ENCODE data around the gene ECHS1.
"Not testable (repeated sequence)": the region's sequence is repeated elsewhere in the genome, so short reads cannot be mapped to it uniquely, and the experiment has no call there.

The ECHS1 gene

DNA sequence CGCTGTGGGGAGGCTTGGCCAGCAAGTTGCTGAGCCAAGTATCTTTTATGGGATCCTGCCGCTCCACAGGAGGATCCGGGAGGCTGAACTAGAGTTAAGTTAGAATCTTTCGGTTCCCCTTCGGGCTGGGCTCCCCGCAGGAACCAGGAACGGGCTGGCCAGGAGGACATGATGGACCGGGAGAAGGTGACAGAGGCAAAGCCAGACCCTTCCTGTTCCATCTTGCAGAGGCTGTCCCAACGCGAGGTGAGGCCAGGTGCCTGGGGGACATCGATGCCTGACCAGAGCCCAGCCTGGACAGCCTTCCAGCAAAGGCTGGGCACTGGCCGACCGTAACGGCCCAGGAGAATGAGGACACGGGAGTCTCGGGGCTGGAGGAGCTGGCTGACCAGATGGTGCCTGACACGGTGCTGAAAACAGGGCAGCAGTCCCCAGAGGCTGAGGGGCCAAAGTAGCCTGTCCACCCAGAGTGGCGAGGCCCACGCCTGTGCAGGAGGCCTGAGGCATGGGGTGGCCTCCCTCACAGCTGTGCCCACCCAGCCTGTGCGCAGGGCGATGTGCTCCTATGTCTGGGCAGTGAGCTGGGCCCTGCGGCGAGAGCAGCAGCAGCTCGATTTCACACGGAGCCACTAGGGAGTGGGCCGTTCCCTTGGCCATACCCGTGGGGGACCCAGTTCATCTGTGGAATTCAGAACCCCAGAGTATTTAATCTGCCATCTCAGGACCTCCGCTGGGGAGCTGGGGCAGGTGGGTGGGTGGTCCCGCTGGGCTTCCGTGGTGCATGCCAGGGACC is 4.1 kb upstream of the ECHS1 start:
- no peak for FAIRE-seq

DNA sequence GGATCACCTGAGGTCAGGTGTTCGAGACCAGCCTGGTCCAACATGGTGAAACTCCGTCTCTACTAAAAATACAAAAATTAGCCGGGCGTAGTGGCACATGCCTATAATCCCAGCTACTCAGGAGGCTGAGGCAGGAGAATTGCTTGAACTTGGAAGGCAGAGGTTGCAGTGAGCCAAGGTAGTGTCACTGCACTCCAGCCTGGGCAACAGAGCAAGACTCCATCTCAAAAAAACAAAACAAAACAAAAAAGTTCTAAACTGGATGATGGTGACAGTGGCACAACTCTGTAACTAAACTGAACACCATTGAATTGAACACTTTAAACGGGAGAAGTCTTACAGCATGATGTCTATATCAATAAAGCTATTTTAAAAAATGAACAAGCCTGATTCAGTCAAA is 3.0 kb upstream of the ECHS1 start:
- not testable (repeated sequence) for FAIRE-seq

DNA sequence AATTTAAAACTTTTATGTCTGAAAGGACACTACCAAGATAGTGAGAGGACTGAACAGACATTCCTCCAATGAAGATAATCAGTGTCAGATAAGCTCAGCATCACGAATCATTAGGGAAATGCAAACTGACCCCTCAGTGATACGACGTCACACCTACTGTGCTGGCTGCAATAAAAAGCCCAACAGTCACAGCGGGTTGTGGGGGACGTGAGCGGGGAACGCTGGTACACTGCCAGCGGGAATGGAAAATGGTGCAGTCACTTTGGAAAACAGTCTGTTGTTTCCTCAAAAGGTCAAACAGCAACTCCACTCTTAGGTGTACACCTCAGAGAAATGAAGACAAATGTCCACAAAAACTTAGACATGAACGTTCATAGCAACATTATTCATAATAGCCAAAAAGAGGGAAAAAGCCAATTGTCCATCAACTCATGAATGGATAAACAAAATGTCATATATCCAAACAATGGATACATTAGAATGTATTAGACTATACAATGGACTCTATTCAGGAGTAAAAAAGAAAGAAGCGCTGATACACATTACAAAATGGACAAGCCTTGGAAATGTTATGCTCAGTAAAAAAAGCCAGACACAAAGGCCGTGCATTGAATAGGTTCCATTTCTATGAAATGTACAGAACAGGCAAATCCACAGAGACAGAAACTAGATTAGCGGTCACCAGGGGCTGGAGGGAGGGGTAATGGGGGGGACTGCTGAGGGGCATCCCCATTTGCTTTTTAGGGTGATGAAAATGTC is 2.4 kb upstream of the ECHS1 start:
- no peak for FAIRE-seq

DNA sequence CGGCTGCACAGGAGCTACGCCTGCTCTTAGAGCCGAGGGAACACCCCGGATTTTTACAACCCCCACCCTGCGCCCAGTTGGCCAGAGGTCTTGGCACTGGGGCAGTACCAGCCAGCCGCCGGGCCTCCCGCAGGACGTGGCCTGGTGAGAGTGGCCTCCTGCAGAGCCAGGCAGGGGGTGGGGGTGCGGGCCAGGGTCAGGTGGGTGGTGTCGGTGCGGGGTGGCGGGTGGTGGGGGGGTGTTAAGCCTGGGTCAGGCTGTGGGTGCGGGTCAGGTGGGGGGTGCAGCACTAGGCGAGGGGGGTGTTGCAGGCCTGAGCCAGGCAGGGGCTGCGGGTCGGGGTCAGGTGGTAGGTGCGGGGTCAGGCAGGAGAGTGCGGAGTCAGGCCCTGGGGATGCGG is 647 bp downstream of the ECHS1 start:
- FAIRE-seq = no peak

- FAIRE-seq = no peak
Measured at GRCh38 chr10:133370030-133370786, 2.9 kb downstream of the ECHS1 start.

GRCh38 chr10:133368153-133368552 is 5.0 kb downstream of the ECHS1 start:
- no peak for FAIRE-seq

- not testable (repeated sequence) for FAIRE-seq
Measured at GRCh38 chr10:133367461-133367860, 5.7 kb downstream of the ECHS1 start.

- FAIRE-seq = no peak
Measured at GRCh38 chr10:133366751-133367150, 6.4 kb downstream of the ECHS1 start.

GRCh38 chr10:133366130-133366478 is 7.0 kb downstream of the ECHS1 start:
- FAIRE-seq = no peak

GRCh38 chr10:133365461-133366129 is 7.6 kb downstream of the ECHS1 start:
- FAIRE-seq = no peak

DNA sequence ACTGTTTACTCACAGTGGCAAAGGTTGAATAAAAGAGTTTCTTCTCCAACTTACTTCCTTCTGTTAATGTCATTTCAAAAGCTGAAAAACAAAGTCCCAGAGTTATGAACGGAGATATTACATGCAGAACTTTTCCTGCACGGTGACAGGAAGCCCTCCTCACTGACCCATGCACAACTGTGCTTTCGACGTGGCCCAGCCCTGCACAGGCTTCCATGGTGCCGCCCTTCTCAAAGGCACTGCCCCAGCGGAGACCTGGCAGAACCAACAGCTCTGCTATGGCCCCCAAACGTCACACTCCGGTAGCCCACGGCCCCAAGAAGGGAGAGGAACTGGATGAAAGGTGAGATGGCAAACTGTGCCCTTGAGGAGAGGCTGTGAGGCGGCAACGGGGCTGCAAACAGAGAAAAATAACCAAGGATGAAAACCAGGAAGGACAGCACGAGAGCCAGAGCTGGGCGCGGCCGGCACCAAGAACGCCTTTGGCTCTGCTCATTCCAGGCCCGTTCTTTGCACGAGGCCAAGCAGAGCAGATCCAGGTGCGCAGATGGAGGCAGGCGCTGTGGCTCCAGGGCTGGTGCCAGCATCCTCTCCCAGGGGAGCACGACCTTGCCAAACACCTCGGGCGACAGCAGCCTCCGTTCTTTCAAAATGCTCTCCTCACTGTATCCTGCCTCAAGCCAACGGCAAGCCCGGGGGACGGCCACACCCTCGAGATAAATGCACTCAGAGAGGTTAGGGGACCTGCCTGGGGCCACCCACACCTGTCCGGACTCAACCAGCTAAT is 8.3 kb downstream of the ECHS1 start:
- FAIRE-seq = no peak

- FAIRE-seq = no peak
Measured at GRCh38 chr10:133362846-133363245, 10.3 kb downstream of the ECHS1 start.

GRCh38 chr10:133361773-133362441 is 11.2 kb downstream of the ECHS1 start:
- FAIRE-seq = no peak

DNA sequence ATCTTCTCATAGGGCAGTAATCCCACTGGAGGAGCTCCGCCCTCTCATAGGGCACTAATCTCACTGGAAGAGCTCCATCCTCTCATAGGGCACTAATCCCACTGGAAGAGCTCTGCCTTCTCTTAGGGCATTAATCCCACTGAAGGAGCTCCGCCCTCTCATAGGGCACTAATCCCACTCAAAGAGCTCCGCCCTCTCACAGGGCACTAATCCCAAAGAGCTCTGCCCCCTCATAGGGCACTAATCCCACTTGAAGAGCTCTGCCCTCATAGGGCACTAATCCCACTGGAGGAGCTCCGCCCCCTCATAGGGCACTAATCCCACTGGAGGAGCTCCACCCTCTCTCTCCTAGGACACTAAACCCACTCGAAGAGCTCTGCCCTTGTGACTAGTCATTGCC is 11.9 kb downstream of the ECHS1 start:
- no peak for FAIRE-seq

- FAIRE-seq = no peak
Measured at GRCh38 chr10:133359972-133360610, 13.1 kb downstream of the ECHS1 start.

DNA sequence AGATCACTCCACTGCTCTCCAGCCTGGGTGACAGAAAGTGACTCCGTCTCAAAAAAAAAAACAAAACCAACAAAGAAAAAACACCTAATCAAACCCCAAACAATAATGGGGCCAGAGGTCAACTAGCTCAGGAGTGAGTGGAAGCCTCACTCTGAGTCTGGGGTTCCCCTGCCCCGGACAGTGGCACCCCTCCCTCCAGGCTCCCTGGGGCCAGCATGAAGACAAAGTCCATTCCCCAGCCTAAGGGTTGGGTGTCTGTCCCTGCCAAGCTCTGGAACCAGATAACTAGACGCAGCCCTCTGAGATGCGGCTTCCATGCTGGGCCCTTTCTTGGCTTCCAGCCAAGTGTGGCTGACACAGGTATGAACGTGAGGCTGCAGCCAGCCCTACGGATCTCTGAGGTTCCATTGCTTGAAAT is 13.6 kb downstream of the ECHS1 start:
- FAIRE-seq = no peak

DNA sequence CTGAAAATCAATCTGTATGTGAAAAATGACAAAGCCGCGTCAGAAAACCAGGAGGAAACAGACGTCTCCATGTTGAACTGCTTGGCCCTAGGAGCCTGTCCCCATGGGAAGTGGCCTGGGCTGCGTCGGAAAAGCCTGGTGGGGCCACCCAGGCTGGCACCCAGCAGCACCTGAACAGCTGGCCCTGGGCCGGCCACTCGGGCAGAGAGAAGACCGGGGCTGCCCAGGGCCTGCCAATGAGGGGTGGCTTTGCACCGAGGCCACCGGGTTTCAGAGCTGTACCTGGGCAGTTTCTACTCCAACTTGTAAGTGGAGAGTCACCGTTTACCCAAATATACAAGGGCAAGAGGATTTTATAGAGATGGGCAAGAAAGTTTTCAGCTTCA is 14.2 kb downstream of the ECHS1 start:
- no peak for FAIRE-seq

GRCh38 chr10:133358162-133358924 is 14.8 kb downstream of the ECHS1 start:
- no peak for FAIRE-seq

DNA sequence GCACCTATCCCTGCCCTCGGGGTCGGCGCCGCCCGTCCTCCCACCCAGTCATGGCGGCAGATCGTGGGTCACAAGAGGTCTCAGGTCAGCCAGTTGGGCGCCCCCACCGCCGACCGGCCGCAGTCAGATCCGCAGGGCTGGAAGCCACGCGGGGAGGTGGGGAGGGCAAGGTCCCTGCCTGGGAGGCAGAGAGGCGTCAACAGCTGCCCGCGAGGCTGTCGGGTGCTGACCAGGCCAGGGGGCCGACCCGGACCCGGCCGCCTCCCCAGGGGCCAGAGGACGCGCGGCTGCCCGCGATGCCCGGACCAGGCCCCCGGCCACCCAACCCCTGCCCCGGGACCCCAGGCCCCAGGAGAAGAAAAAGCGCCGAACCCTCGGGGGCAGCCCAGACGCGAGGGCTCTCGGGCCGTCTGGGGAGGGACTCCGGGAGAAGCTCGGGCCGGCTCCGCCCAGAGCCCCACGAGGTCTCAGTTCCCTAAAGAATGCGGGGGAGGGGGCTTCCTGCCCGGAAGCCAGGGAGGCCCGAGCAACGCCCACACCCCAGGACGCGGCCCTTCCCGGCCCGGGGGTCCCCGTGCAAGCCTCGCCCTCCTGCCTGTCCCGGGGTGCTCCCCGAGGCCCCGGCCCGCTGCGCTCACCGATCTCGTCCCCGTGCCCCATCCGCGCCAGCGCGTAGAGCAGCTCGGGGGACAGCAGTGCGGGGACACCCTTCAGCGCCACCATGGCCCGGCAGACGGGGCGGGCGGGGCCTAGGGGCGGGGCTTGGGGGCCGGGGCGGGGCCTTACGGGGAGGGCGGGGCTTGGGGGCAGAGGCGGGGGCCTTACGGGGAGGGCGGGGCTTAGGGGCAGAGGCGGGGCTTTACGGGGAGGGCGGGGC is 15.6 kb downstream of the ECHS1 start, which contains the start of gene FUOM:
FUOM (minus strand) TSS at position 735 of the 877 bp plus-strand sequence; CDS start at position 723, 12 bp downstream.
- no peak for FAIRE-seq

Data from A204.1 (cell line).